GM18502 (cell line): ENCODE results near the gene RNF19B.

Experiments used
- ATAC-seq: cut with Tn5 transposase; IDR thresholded peaks from one replicate; pipeline ENCODE4 v1.9.1; 2021; ENCODE audit warnings: mild to moderate bottlenecking; ENCODE audit not compliant: unreplicated experiment, poor library complexity

The RNF19B gene

DNA sequence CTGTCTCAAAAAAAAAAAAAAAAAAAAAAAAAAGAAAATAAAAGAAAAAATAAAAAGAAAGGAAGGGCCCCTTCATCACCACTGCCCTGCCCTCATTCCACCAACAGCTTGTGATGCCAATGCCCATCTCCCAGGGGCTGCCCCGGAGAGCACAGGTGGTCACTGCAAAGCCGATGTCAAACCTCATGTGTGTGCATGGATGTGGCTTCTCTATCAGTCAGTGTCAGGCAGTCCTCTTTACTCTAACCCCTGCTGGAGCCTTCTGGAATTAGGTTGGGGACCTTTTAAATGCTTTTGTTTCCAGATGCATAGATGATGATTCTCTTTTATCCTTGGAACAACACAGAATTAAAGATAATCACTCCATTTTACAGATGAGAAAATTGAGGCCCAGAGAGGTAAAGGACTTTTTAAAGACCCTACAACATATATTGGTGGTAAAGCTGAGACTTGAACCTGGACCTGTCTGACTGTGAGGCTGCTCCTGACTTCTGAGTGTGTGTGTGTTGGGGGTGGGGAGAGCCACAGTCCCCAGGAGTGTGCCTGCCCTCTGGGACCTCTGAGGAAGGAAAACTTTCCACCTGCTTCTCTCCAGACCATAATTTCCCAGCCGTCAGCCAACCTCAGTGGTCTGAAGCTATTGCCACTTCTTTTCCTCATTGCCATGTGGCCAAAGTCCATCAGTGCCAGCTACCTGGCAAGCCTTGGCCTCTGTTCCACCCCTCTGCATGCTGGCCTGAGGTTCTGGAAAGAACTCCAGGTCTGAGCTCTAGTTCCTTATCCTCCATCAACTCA lies 60.4 kb downstream of the RNF19B start:
- ATAC-seq, result no peak

DNA sequence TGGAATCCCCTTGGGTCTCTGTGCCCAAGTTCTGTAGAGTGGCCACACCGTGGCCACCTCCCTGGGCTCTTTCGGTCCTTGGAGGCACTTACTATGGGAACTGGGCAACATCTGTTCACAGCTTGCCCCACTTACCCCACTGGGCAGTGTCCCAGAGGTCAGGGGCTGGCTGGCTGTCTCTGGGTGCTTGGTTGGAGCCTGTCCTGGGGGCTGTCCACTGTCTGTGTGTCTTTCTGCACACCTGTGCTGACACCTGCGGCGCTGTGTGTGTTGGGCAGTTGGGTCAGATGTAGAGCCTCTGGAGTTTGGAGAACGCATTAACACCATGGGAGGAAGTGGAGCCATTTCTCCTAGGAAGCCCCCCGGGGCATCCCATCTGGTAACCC lies 62.1 kb downstream of the RNF19B start:
- no peak for ATAC-seq

DNA sequence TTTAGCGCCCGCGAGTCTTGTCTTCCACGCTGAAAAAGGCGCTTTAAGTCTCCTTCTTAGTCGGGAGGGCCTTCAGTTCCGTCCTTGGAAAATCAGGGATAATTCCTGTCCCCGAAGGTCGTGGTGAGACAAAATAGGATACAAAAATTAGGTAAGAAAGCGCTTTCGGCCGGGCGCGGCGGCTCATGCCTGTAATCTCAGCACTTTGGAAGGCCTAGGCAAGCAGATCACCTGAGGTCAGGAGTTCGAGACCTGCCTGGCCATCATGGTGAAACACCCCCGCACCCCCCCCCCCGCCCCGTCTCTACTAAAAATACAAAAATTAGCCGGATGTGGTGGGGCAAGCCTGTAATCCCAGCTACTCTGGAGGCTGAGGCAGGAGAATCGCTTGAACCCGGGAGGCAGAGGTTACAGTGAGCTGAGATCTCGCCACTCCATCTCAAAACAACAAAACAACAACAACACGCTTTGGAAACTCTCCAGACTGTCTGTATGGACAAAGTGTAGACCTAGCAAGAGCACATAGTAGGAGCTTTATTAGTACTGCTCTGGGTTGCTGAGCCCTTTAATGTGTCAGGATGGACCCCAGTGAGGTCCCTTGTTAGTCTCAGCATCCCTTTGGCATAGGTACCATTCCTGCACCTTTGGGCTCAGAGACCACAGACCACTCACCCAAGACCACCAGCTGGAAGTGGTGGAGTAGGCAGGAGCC lies 62.6 kb downstream of the RNF19B start:
- ATAC-seq, result no peak

DNA sequence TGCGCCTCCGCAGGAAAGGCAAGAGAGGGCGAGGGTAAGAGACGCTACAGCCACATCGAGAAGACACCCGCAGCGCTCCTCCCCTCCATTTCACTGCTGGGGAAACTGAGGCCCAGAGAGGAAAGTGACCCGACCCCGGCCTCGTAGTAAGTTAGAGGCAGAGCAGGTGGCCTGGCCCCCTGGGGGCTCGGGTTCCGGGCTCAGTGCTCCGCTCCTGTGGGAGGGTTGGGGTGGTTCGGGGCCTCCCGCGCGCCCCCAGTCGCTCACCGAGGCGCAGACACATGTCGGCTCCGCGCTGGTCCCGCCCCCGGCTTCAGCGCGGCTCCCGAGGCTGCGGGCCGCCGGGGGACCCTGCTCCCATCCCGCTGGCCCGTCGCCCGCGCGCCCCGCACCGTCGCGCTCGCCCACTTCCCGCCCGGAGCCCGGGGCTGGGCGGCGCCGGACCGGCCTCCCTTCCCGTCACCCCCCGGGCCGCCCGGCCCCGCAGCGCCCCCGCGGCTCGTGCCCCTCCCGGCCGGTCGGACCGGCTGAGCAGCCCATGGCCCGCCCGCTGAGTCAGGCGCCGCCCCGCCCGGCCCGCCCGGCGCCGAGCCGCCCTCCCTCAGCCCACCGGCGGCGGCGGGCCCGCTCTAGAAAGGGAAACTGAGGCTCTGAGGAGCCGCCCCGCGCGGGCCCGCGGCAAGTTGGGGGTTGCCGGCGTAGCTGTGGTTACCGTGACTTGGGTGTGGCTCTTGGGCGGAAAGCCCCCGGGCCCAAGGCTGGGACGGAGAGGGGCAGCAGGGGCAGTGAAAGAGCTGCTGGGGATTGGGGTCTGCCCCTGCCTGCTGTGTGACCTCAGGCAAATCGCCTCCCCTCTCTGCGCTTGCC lies 63.4 kb downstream of the RNF19B start, which contains the start of gene TMEM54:
TSS of gene TMEM54 (minus strand) at position 434 of the 867 bp plus-strand sequence. CDS start at position 283, 151 bp downstream.
- no peak for ATAC-seq

DNA sequence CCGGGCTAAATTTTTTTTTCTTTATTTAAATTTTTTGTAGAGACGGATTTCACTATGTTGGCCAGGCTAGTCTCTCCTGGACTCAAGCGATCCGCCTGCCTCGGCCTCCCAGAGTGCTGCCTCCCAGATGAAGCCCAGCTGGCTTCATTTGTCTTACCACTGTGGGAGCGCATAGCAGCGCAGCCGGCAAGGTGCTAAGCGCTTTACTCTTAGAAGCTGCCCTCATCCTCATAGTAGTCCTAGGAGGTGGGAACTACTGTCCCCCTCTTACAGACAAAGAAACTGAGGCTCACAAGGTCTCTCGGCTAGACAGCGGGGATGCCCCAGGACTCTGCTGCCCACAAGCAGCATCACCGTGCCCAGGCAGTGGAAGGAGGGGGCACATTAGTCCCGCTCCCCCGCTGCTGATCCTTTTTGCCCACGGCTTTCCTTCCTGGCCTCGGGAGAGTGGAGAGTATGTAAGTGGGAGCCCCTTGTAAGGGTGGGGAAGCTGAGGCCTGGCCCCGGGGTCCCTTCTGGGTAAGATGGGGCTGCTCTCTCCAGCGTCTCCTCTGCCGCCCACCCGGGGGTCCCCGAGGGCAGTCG lies 64.1 kb downstream of the RNF19B start:
- ATAC-seq, result no peak

DNA sequence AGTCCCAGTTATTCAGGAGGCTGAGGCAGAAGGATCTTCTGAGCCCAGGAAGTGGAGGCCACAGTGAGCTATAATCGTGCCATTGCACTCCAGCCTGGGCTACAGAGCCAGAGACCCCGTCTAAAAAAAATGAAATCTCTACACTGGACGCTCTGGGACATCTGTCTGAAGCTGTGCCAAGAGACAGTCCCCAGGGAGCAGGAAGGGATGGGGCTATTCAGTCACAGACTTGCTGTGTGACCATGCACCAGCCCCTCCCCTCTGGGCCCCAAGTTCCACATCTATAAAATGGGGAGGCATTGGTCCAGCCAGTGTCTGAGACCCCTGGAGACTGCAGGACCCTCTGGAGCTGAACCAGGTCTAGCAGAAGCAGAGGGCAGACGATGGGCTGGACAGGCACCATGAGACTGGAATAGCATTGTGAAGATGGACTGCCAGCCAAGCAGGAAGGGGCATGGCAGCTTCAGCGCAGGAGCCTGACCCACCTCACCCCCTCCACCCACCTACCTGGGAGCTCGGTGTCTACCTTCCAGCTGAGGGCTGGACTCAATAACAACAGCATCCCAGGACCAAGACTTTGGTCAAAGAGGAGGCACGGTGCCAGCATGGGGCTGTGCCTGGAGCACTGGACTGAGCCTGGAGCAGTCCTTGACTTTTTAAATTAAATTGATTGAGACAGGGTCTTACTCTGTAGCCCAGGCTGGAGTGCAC lies 64.9 kb downstream of the RNF19B start:
- no peak for ATAC-seq

DNA sequence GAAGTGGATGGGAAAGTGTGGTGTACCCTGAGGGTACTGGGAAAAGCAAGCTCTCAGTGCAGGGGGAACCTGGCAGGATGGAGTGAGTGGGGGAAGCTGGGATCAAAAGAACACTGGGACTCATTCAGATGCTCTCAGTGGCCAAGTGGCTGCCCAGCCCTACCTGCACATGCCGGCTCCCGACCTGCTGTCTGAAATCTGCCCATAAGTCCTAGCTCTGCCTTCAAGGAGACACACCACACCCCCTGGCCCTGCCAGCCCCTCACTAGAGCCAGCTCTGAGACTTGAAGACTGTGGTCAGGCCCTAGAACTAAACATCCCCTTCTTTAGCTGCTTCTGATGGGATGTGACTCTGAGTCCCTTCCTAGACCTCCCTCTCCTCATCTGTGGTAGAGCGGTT lies 65.7 kb downstream of the RNF19B start:
- ATAC-seq, result no peak

DNA sequence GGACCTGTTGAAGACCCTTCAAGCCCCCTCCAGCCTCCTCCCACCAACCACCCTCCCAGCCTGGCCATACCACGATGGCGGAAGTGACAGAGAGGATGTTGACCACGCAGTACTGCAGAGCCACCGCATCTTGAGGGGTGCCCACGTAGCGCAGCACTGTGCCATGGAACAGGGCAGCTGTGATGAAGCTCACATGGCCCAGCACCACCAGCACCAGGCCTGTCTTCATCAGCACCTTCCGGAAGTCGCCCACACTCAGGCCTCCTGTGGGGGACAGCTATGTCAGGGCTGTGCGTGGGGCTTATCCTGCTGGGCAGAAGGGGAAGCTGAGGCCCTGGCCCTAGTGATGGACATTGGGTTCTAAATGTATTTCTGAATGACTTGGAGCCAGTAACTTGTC lies 66.6 kb downstream of the RNF19B start:
- ATAC-seq, result no peak

DNA sequence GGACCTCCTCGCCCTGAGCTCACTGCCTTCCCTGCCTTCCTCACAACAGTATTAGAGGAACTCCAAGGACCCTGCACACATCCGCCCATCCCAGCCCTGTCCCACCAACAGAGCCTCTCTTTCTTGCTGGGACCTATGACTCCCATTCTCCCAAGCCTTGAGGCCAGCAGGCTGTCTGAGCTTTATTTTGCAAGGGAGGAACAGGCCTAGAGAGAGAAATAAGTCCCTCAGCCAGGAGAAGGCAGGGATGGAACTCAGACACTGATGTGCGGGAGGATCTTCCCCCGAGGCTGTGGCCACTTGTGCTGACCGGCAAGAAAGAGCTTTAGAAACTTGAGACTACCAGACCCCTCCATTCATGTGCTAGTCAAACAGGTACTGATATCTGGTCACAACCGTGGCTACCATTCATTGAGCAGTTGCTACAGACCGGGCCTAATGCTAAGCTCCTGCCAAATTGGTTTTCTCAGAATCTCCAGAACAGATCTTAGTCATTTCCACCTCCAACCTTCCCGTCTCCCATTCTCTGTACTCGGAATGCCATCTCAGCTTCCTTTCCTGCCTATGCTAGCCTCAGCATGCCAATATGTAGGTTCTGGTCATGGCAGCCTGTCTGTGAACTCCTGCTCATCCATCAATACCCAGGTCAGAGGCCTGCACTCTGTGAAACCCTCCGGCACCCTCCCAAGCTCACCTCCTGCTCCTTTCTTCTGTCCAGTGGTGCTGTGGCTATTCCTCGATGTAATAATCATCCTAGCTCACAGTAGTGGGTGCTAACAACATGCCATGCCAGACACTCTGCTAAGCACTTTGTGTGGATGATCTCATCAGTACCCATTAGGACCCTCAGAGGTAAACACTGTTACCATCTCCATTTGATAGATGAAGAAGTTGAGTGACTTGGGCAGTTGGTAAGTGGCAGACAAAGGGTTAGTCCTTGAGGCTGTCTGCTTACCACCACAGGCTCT lies 67.2 kb downstream of the RNF19B start:
- no peak for ATAC-seq

DNA sequence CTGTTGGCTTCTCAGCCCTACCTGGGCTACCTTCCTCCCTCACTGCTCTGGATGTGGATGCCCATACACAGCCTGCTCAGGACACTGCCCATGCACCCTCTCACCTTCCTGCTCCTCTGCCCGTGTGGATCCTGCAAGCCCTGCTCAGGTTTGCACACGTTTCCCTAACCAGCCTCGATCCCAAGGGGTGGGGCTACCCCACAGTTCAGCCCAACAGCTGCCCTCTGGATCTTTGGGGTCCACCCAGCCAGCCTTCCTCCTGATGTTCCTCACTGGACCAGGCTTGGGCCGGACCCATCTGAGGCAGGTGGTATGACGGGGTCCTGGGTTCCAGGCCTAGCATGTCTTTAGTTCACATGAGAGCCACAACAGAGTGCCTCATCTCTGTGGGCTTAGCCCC lies 68.2 kb downstream of the RNF19B start:
- no peak for ATAC-seq

DNA sequence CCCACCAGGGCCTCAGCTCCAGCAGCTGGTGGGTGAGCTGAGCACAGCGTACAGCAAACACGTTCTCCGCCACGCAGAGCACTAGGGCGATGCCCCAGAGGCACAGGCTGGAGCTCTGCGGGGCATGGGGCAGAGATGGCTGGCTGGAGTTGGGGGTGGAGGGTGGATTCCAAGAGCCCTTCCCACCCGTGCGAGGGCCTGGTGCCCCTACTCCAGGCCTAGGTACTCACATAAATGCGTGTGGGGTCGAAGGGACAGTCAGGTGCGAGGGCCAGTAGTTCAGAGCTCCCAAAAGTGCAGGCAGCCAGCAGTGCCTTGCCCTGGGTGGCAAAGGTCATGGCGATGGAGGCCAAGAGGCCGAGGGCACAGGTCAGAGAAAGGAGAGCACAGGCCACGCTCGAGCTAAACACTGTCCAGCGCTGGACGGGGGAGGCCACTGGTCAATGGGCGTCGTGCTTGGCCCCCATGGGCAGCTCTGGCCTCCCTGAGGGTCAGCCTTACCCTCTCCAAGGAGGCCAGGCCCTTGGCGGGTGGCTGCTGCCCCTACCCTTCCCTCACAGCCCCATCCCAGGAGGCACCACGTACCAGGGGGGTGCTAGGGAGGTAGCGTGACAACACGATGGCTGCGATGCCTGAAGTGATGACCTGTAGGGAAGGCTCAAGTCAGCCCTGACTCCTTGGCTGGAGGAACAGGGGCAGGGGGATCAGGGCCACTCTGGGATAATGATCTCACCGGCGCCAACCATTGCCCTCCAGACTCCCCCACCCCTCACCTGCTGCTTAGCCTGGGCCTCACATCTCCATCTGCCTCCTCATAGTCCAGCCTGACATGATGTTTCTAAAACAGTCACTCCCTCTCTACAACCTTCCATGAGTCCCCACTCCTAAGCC lies 69.0 kb downstream of the RNF19B start:
- no peak for ATAC-seq

DNA sequence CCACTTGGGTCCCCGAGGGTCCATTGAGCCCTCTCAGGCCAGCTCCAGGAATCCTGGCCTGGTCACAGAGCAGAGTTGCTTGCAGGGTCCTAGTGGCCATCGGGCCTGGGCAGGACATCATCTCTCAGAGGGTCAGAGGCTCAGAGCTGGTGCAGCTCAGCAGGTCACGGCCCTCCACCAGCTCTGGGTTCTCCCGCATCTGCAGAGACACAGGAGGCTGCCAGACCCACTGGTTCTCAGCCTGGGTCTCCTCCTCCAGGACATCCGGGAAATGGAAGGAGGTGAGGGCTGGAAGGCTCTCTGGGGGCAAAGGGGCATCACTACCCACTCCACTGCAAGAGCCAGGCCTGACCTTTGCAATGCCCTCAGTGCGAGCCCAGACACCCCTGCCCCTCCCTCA lies 69.9 kb downstream of the RNF19B start:
- no peak for ATAC-seq

DNA sequence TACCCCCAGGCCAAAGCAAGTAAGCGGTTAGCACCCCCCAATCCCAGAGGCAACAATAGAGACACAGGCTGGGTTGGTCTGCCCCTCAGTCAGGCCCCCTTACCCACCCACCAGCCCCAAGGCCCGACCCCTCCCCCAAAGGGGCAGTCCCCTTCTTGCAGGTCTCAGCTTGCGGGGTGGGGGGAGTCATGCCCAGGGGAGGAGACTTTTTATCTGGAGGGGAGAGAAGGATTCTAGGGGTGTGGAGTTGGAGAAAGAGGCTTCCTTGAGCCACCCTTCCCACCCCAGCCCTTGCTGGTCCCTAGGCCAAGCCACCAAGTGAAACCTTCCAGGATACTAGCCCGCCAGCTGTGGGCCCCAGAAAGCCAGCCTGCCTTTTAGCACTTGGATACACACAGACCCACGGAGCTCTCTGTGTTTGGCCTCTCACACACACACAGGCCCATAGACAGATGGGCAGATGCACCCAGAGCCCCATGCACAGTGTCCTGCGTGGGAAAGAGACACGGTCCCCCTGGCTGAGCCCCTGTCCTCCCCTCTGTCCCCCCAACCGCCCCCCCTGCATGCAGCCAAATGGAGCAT lies 70.5 kb downstream of the RNF19B start:
- ATAC-seq, result no peak

DNA sequence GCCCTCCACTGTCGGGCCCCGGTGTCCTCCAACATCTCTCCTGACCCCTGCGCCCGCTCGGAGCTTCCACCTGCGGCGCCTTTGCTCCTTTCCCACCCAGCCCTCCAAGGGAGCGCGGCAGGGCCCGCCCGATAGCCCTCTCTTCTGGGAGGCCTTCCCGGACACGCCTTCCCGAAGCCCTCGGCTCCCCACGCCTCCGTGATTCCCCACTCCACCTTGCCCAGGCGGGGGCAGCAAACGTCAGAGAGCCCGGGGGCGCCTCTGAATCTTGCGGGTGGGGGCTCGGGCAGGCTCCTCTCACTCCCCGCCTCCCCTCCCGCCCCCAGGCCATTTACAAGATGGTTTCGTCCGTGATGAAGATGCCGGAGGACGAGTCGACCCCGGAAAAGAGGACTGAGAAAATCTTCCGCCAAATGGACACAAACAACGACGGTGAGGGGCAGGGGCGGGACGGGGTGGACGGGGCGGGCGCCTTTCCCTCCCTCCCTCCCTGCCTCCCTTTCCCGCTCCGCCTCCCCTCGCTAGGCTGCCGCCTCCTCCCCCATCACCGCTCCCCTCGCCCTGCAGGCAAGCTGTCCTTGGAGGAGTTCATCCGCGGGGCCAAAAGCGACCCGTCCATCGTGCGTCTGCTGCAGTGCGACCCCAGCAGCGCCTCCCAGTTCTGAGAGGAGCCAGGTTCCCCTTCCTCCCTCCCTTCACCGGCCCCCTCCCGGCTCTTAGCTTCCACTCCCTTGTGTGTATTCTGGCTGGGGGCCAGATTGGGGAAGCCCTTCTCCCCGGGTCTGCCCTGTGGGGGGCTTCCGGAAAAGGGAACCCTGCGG lies 71.2 kb downstream of the RNF19B start:
- no peak for ATAC-seq

DNA sequence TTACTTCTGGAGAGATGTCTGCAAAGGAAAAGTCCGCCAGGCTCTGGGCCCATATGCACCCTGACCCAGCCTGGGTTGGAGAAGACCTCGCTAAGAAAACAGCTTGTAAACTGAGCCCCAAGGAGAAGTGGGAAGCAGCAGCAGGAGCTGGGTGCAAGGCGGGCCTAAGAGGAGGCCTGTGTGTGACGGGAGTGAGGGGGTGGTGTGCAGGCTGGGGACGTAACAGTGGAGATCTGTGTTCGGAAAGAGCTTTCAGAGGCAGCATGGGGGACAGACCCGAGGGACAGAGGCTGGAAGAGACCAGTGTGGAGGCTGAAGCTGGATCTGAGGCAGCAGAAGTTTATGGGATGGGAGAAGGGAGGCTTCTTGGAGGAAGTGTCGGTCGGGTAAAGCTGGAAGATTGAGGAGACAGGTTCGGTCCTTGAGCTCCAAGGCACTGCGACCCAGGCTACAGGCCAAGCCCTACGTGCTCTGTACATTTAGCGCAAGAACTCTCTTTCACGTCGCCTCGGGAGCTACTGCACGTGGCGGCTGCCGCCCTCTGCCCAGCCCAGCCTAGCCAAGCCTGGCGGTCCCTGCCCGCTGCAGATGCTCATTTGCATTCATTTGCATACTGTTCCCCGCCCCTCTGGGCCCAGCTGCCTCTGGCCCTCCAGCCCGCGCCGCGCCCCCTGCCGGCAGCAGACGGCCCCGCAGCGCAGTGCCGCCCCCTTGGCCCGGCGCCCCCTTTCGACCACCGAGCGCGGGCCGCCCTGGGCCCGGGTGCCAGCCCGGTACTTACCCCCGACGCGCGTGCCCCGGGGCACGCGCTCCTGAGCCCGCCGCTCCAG lies 72.0 kb downstream of the RNF19B start:
- no peak for ATAC-seq

DNA sequence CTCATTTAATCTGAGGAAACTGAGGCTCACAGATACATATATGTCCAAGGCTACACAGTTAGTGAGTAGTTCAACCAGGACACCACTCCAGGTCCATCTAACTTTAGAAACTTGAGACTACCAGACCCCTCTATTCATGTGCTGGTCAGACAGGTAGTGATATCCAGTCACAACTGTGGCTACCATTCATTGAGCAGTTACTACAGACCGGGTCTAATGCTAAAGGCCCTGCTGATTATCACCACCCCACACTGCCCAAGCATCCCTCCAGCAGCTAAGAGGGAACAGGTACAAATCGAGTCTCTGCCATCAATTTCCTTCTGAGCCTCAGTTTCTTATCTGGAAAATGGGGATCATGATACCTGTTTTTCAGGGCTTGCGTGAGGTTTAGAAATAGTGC lies 73.0 kb downstream of the RNF19B start:
- ATAC-seq, result no peak
